Urinary bladder (tissue), 4 donors: ENCODE measurements around the gene OCRL. TPM values are rescaled to one million over a fixed set of nuclear protein-coding genes. Genes with fewer than 3 reads are reported as not detected.
A peak's percentile ranks its signal among the peaks of the same experiment; 100 is the strongest.

Experiments used
- DNase-seq: peaks from one replicate; pipeline ENCODE4 v3.0.0-alpha.2; 2015; ENCODE audit errors: extremely low spot score
- H3K27ac ChIP-seq: one replicate; pipeline ENCODE4 v1.5.1; 2013; ENCODE audit warnings: low read depth, mild to moderate bottlenecking, moderate library complexity
- H3K36me3 ChIP-seq: one replicate; pipeline ENCODE4 v1.6.1; 2013; ENCODE audit warnings: mild to moderate bottlenecking, moderate library complexity; ENCODE audit not compliant: insufficient read depth
- H3K4me1 ChIP-seq: one replicate; pipeline ENCODE4 v1.6.1; 2013; ENCODE audit warnings: mild to moderate bottlenecking, moderate library complexity; ENCODE audit not compliant: insufficient read depth
- H3K4me3 ChIP-seq: one replicate; pipeline ENCODE4 v1.5.1; 2013; ENCODE audit warnings: low read depth, low read length
- WGBS: extraction: QIAGEN DNeasy Blood & Tissue Kit; methylation state at CpG from one replicate; pipeline ENCODE4 v1.1.7; 2013; 5-methylcytosine and 5-hydroxymethylcytosine counted together
- polyA plus RNA-seq: library from polyadenylated mRNA; stranded (reverse); fragments of 200-250 nt; gene quantifications from one replicate; pipeline ENCODE4 v1.2.3, GENCODE V29; 2013
- total RNA-seq: library from RNA; depleted of rRNA; stranded (reverse); fragments of >200 nt; gene quantifications from one replicate; pipeline ENCODE4 v1.2.3, GENCODE V29; 2014
- donor health status: healthy with polysubstance abuse.
- donor health status: healthy.

Gene OCRL
- total and polyA plus RNA-seq, 2 donors = 23.4 to 25.7 TPM

DNA sequence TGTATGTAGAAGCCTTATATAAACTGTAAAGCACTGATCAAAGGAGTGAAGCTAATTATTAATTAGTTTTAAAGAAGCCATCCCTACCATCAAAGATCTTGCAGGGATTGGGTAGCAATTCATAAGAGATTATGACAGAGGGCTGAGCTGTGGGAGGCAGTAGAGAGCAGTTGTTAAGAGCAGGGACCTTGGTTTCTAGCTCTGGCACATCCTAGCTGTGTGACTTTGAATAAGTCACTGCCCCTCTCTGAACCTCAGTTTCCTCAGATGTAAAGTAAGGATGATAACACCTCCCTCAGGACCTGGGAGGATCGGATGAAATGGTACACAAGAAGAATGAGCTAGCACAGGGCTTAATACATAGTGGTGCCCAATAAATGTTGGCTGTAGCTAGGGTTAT lies 69.3 kb downstream of the OCRL start:
- WGBS = 88% methylated on average over 1 of the region's 1 CpG

GRCh38 chrX:129612396-129612795 lies 72.3 kb downstream of the OCRL start:
- Histone ChIP-seq H3K27ac (no peak overlapping the region), H3K4me1 (no peaks in the 10 kb centered on the region), H3K36me3 (no peaks in the 10 kb centered on the region), H3K4me3 (no peak overlapping the region)
- WGBS = 80% methylated on average over 2 of the region's 2 CpGs
- no peak for DNase-seq

More for the DNA sequence above, 69.3 kb downstream of the OCRL start:
- Histone ChIP-seq H3K27ac (no peak overlapping the region), H3K36me3 (no peaks in the 10 kb centered on the region), H3K4me3 (no peak overlapping the region), H3K4me1 (no peaks in the 10 kb centered on the region)
- no peak for DNase-seq

DNA sequence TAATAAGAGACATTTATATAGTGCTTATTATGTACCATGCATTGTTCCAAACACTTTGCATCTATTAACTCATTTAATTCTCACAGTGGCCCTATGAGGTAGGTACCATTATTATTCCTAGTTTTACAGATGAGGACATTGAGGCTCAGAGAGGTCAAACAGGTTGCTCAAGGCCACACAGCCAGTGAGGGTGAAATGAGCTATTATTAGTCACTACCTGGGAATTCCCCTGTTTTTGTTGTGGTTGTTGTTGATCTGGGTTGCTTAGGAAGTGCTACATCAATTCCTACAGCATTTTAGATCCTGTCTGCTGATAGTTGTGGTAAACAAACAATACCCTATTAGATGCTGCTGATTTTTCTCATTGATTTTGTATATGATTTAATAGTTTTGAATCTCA lies 73.5 kb downstream of the OCRL start:
- no peak for DNase-seq
- Histone ChIP-seq H3K36me3 (no peaks in the 10 kb centered on the region), H3K4me1 (no peaks in the 10 kb centered on the region), H3K27ac (no peak overlapping the region), H3K4me3 (no peak overlapping the region)

DNA sequence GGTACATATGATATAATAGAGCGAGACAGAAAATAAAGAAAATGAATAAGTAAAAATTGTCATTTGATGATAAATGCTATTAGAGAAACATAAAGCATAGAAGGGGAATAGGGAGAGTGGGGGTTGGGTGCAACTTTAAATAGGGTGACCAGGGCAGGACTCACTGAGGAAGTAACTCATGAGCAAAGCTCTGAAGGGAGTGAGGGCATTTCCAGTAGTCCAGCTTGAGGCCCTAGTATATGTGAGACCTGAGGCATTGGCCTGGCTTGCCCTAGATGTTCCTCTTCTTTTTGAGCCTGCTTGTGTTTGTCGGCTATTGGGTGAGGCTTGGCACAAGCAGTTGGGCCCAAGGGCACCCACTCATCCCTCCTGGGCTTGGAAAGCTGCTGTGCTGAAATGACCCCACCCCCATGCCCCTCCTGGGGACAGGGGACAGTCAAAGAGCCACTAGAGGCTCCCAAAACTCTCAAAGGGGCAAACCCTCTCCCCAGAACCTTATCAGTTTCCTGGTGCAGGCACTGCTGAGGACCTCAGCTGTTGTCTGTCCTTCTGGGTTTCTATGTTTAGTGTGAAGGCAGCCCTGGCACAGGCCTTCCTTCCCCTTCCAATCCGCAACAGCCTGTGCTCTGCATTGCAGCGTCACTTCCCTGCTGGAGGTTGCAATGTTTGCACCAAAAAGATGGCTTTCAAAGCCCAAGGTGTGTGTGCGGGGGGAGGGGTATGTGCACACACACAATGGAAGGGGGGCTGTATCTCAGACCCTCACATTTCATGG lies 74.6 kb downstream of the OCRL start:
- Histone ChIP-seq H3K4me3 (no peak overlapping the region), H3K36me3 (no peaks in the 10 kb centered on the region), H3K27ac (no peak overlapping the region), H3K4me1 (no peaks in the 10 kb centered on the region)
- no peak for DNase-seq
- WGBS = 92% methylated on average over 5 of the region's 5 CpGs

DNA sequence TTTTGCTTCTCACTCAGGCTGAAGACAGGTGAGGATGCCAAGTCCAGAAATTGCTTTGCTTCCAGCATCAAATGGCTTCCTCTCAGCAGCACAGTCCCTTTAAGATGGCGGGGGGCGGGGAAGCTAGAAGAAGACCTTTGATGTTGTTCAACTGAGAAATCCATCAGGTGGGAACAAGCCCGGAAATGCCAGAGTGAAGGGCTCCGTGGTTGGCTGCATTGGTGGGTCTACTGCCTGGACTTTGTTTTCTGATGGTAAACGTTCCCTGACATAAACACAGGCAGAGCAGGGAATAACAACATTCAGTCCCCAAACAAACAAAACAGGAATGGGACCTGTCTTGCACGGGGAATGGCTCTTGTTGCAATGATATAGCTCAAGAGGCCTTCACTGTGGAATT lies 77.4 kb downstream of the OCRL start:
- Histone ChIP-seq H3K4me3 (no peak overlapping the region), H3K36me3 (no peaks in the 10 kb centered on the region), H3K27ac (no peak overlapping the region), H3K4me1 (no peaks in the 10 kb centered on the region)
- WGBS = 73% methylated on average over 6 of the region's 6 CpGs
- no peak for DNase-seq

DNA sequence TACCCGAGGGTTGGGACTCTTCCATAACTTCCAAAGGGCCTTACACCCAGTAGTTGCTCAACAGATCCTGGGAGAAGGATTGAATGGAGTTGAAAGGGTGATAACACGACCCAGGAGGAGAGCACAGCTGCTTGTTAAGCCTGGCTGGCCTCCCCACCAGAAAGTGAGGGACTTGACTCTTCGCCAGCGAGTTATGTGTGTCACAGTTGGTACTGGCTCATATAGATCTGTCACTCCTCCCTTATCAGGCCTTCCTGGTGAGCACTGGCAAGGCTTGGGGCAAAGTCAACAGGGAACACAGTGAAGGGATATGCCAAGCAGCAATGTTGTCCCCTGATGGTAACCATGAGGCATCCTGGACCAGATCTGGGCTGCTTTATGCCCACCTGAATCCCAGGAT lies 78.9 kb downstream of the OCRL start:
- DNase-seq = no peak
- Histone ChIP-seq H3K4me1 (no peaks in the 10 kb centered on the region), H3K36me3 (no peaks in the 10 kb centered on the region), H3K27ac (no peak overlapping the region), H3K4me3 (no peak overlapping the region)
- whole genome bisulfite sequencing = 85% methylated on average over 4 of the region's 4 CpGs

- no peak for DNase-seq
- Histone ChIP-seq H3K4me3 (no peak overlapping the region), H3K4me1 (no peaks in the 10 kb centered on the region), H3K36me3 (no peaks in the 10 kb centered on the region), H3K27ac (no peak overlapping the region)
- WGBS = 71% methylated on average over 10 of the region's 10 CpGs
These were observed 82.8 kb downstream of the OCRL start for GRCh38 chrX:129622757-129623301.

- no peak overlapping the region for H3K27ac ChIP-seq
- no peaks in the 10 kb centered on the region for H3K4me1 ChIP-seq
- H3K36me3 ChIP-seq = no peaks in the 10 kb centered on the region
- no peak overlapping the region for H3K4me3 ChIP-seq
- DNase-seq = no peak
- 48% methylated on average over 3 of the region's 3 CpGs for WGBS
These were observed 86.0 kb downstream of the OCRL start for GRCh38 chrX:129626026-129626425.

GRCh38 chrX:129629837-129630236 lies 89.8 kb downstream of the OCRL start:
- Histone ChIP-seq H3K4me1 (no peaks in the 10 kb centered on the region), H3K4me3 (no peak overlapping the region), H3K36me3 (no peaks in the 10 kb centered on the region), H3K27ac (no peak overlapping the region)
- no peak for DNase-seq
- 32% methylated on average over 7 of the region's 7 CpGs for WGBS

- no peak overlapping the region for H3K4me3 ChIP-seq
- no peaks in the 10 kb centered on the region for H3K36me3 ChIP-seq
- no peak for DNase-seq
- H3K4me1 ChIP-seq = no peaks in the 10 kb centered on the region
- WGBS = 83% methylated on average over 5 of the region's 5 CpGs
- H3K27ac ChIP-seq = no peak overlapping the region
These were observed 91.8 kb downstream of the OCRL start for GRCh38 chrX:129631849-129632248.

DNA sequence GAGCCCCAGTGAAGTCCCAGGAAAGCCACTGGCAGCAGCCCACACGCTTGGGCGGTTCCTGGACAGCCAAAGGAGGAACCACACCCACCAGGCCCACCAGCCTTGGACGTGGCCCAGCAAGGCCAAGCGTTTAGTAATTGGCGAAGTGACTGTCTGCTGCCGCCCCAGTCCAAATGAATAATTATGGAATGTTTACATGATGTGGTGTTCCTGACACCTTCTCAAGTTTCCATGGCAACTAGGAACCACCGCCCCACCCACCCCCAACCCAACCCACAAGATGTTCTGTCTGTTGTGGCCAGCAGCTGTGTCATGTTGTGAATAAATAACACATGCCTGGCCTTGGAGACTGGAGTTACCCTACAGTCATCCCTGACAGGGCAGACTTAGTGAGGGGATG lies 92.4 kb downstream of the OCRL start:
- Histone ChIP-seq H3K27ac (no peak overlapping the region), H3K4me1 (no peaks in the 10 kb centered on the region), H3K36me3 (no peaks in the 10 kb centered on the region), H3K4me3 (no peak overlapping the region)
- 64% methylated on average over 7 of the region's 7 CpGs for WGBS
- no peak for DNase-seq

DNA sequence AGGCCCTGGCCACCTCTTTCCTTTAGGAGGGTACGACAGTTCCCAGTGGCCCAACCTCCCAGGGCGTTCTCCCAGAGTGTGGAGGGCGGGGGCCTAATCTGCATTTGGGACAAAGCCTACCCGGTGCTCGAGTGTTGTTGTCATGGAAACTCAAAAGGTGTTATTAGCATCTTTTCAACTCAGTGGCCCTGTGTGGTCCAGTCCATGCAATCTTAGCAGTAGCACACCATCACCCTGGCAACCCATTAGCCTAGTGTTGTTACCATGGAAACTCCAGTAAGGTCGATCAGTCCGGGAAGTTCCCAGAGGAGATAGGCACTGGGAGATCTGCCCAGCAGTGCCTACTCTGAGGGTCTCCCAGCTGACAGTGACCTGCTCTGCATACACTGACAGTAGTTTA lies 94.5 kb downstream of the OCRL start:
- H3K4me3 ChIP-seq = no peak overlapping the region
- no peak overlapping the region for H3K27ac ChIP-seq
- H3K4me1 ChIP-seq = no peaks in the 10 kb centered on the region
- no peak for DNase-seq
- 63% methylated on average over 7 of the region's 7 CpGs for WGBS
- H3K36me3 ChIP-seq = no peaks in the 10 kb centered on the region

DNA sequence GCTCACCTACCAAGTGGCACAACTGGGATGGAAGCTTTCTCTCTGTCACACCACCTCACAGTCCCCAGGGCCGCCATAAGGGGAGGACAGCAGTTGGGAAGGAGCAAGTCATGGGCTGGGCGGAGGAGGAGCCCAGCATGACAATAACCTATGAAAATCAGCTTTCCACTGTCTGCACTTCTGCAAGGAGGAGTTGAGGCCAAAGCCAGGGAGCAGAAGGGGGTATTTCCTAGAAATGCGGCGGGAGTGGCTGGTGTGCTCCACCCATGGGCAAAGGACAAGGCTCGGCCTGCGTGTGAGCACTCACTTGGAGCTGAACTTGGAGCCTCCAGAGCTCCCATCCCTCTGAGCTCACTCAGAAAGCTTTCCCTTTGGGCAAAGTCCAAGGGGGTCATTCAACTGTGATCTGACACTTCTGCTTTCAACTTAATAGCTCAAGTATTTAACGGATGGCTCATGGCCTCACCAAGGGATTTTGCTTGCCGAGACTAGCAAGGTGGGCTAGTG lies 96.2 kb downstream of the OCRL start:
- H3K4me1 ChIP-seq = no peaks in the 10 kb centered on the region

GRCh38 chrX:129637217-129638109 lies 97.4 kb downstream of the OCRL start:
- DNase-seq = peak; percentile 15
- Histone ChIP-seq H3K4me1 (no peaks in the 10 kb centered on the region), H3K36me3 (no peaks in the 10 kb centered on the region), H3K27ac (no peak overlapping the region), H3K4me3 (no peak overlapping the region)
- 27% methylated on average over 13 of the region's 13 CpGs for WGBS

More for the DNA sequence above, 96.2 kb downstream of the OCRL start:
- WGBS = 80% methylated on average over 8 of the region's 8 CpGs
- no peak overlapping the region for H3K4me3 ChIP-seq
- DNase-seq = no peak
- no peak overlapping the region for H3K27ac ChIP-seq
- no peaks in the 10 kb centered on the region for H3K36me3 ChIP-seq
